ENCODE measurements around the gene DOCK4. TPM values are rescaled to one million over a fixed set of nuclear protein-coding genes. Genes with fewer than 3 reads are reported as not detected.

DOCK4 gene
- total RNA-seq, 4 donors from 2014 or later: 9.9 to 30.9 (median 13.7) TPM

GRCh38 chr7:112073530-112073929, 132.7 kb downstream of the DOCK4 start:
- H3K36me3 ChIP-seq: no peaks in the 10 kb centered on the region
- H3K27me3 ChIP-seq: no peaks in the 10 kb centered on the region
- peaks cover 0 to 5% (median 0%) of the 10 kb centered on the region in 3 donors for H3K9me3 ChIP-seq
- H3K27ac ChIP-seq: no peak overlapping the region
- no peak overlapping the region for H3K4me3 ChIP-seq
- intact Hi-C loops (cut with DNase I): no loop called here
- no peak for DNase-seq
- TF ChIP-seq CTCF (IDR thresholded peaks at IDR 0.05) (no peak), POLR2A (IDR thresholded peaks at IDR 0.05) (no peak)
- H3K4me1 ChIP-seq: peaks cover 0 to 5% (median 0%) of the 10 kb centered on the region in 3 donors

- Histone ChIP-seq H3K27ac (no peak overlapping the region), H3K4me1 (peaks cover 0 to 13% (median 0%) of the 10 kb centered on the region in 3 donors), H3K36me3 (no peaks in the 10 kb centered on the region), H3K27me3 (no peaks in the 10 kb centered on the region), H3K9me3 (peaks cover 0 to 5% (median 0%) of the 10 kb centered on the region in 3 donors), H3K4me3 (no peak overlapping the region)
- intact Hi-C loops (cut with DNase I): no loop called here
- no peak for DNase-seq
- TF ChIP-seq CTCF (IDR thresholded peaks at IDR 0.05) (no peak), POLR2A (IDR thresholded peaks at IDR 0.05) (no peak)
- WGBS, 2 donors: 63 to 71% methylated on average over 4 of the region's 4 CpGs
These were observed 133.5 kb downstream of the DOCK4 start for GRCh38 chr7:112072541-112073245.

- Histone ChIP-seq H3K36me3 (no peaks in the 10 kb centered on the region), H3K27ac (no peak overlapping the region), H3K9me3 (peaks cover 0 to 5% (median 0%) of the 10 kb centered on the region in 3 donors), H3K4me3 (no peak overlapping the region), H3K27me3 (no peaks in the 10 kb centered on the region), H3K4me1 (peaks cover 0 to 21% (median 0%) of the 10 kb centered on the region in 3 donors)
- intact Hi-C loops (cut with DNase I): no loop called here
- TF ChIP-seq POLR2A (IDR thresholded peaks at IDR 0.05) (no peak), CTCF (IDR thresholded peaks at IDR 0.05) (no peak)
- DNase-seq: no peak
These were observed 134.3 kb downstream of the DOCK4 start for GRCh38 chr7:112071856-112072255.

- TF ChIP-seq CTCF (IDR thresholded peaks at IDR 0.05) (no peak), POLR2A (IDR thresholded peaks at IDR 0.05) (no peak)
- 77 to 86% methylated on average over 5 of the region's 5 CpGs for WGBS, 2 donors
- no peaks in the 10 kb centered on the region for H3K36me3 ChIP-seq
- no peak overlapping the region for H3K27ac ChIP-seq
- no peak for DNase-seq
- peaks cover 0 to 23% (median 0%) of the 10 kb centered on the region in 3 donors for H3K4me1 ChIP-seq
- peaks cover 0 to 5% (median 0%) of the 10 kb centered on the region in 3 donors for H3K9me3 ChIP-seq
- no peak overlapping the region for H3K4me3 ChIP-seq
- no peaks in the 10 kb centered on the region for H3K27me3 ChIP-seq
- intact Hi-C loops (cut with DNase I): no loop called here
These were observed 135.4 kb downstream of the DOCK4 start for GRCh38 chr7:112070674-112071256.

- no peak for DNase-seq
- peaks cover 0 to 23% (median 0%) of the 10 kb centered on the region in 3 donors for H3K4me1 ChIP-seq
- TF ChIP-seq CTCF (IDR thresholded peaks at IDR 0.05): no peak
- no peak for TF ChIP-seq POLR2A (IDR thresholded peaks at IDR 0.05)
- 65 to 66% methylated on average over 3 of the region's 3 CpGs for WGBS, 2 donors
- H3K27ac ChIP-seq: no peak overlapping the region
- no peak overlapping the region for H3K4me3 ChIP-seq
- peaks cover 0 to 5% (median 0%) of the 10 kb centered on the region in 3 donors for H3K9me3 ChIP-seq
- intact Hi-C loops (cut with DNase I): no loop called here
- H3K36me3 ChIP-seq: no peaks in the 10 kb centered on the region
- no peaks in the 10 kb centered on the region for H3K27me3 ChIP-seq
These were observed 136.3 kb downstream of the DOCK4 start for GRCh38 chr7:112069879-112070321.

All from esophagus squamous epithelium (tissue), 5 donors.